Endothelial cell of umbilical vein (primary cell): ENCODE measurements around the gene DDX43. TPM values are rescaled to one million over a fixed set of nuclear protein-coding genes. Genes with fewer than 3 reads are reported as not detected.

Experiments used
- BruUV-seq: library from RNA; stranded (reverse); fragments of 400-500 nt; replicated peaks from 2 replicates; lab custom pipeline; 2021; lab: Mats Ljungman, UMichigan
- CTCF ChIA-PET: fragments of 300-600, 350-600 bp; sonication (Branson Sonifier 250); formaldehyde crosslinking; loops from one replicate; lab custom pipeline; 2021; ENCODE audit warnings: antibody characterized with exemption, inconsistent platforms; lab: Charles Lee
- POLR2A ChIA-PET: fragments of 300-600, 350-600 bp; sonication (Branson Sonifier 250); formaldehyde crosslinking; loops from one replicate; lab custom pipeline; 2021; ENCODE audit warnings: antibody characterized with exemption, inconsistent platforms; lab: Charles Lee
- DNase-seq: peaks from one replicate; pipeline ENCODE4 v3.0.0-alpha.2; 2011; ENCODE audit warnings: low read depth, low spot score
- FAIRE-seq: peaks from 2 replicates; lab custom pipeline; 2011; peaks lifted over from hg19 to GRCh38; lab: Jason Lieb, UNC
- H2AFZ ChIP-seq: 2 replicates; pipeline ENCODE4 v1.6.0; 2012; ENCODE audit warnings: low read depth, low read length, control low read depth, inconsistent platforms
- H3K27ac ChIP-seq: 2 replicates; pipeline ENCODE4 v1.5.1; 2011; ENCODE audit warnings: low read depth, mild to moderate bottlenecking, control low read depth, low read length, moderate library complexity; ENCODE audit not compliant: insufficient read depth
- H3K27me3 ChIP-seq, 2 experiments: 2 replicates each; pipeline versions ENCODE4 v1.6.0 to v1.6.1; 2011; ENCODE audit warnings: low read length in 2 of 2, mixed read lengths in 1 of 2; ENCODE audit not compliant: control insufficient read depth in 2 of 2, insufficient read depth in 2 of 2
- H3K36me3 ChIP-seq, 2 experiments: 2 replicates in 1 of 2; 3 replicates in 1 of 2; pipeline ENCODE4 v1.5.1; 2011; ENCODE audit warnings: low read length in 2 of 2, mild to moderate bottlenecking in 1 of 2, moderate library complexity in 1 of 2; ENCODE audit not compliant: control insufficient read depth in 2 of 2, insufficient read depth in 2 of 2; ENCODE audit errors: extremely low read depth in 1 of 2
- H3K4me1 ChIP-seq: 3 replicates; pipeline ENCODE4 v1.5.1; 2011; ENCODE audit warnings: mild to moderate bottlenecking, low read length; ENCODE audit not compliant: control insufficient read depth, insufficient read depth; ENCODE audit errors: extremely low read depth
- H3K4me2 ChIP-seq: 2 replicates; pipeline ENCODE4 v1.6.1; 2011; ENCODE audit warnings: low read length, control low read depth, mixed read lengths; ENCODE audit not compliant: insufficient read depth
- H3K4me3 ChIP-seq, 3 experiments: fragments of 200-600 bp in 1 of 3; sonication (generic), shearing (Covaris generic) in 1 of 3; replicated peaks in 1 of 3; 2 replicates each; pipeline ENCODE4 v1.5.1; 2011 to 2016; ENCODE audit warnings: control low read depth in 3 of 3, low read length in 3 of 3, mild to moderate bottlenecking in 2 of 3, inconsistent platforms in 1 of 3, low read depth in 1 of 3, moderate library complexity in 1 of 3; ENCODE audit not compliant: insufficient read depth in 1 of 3
- H3K79me2 ChIP-seq: 2 replicates; pipeline ENCODE4 v1.6.0; 2012; ENCODE audit warnings: low read length, inconsistent platforms; ENCODE audit not compliant: control insufficient read depth, insufficient read depth
- H3K9ac ChIP-seq: replicated peaks from 2 replicates; pipeline ENCODE3; 2011; ENCODE audit warnings: low read length, control low read depth; ENCODE audit not compliant: insufficient read depth; ENCODE audit errors: extremely low read depth
- H3K9me1 ChIP-seq: replicated peaks from 3 replicates; pipeline ENCODE4 v1.6.0; 2011; ENCODE audit warnings: mild to moderate bottlenecking, low read length; ENCODE audit not compliant: control insufficient read depth, insufficient read depth; ENCODE audit errors: extremely low read depth
- H3K9me3 ChIP-seq: replicated peaks from 2 replicates; pipeline ENCODE4 v1.5.1; 2012; ENCODE audit warnings: low read length, inconsistent platforms; ENCODE audit not compliant: control insufficient read depth, insufficient read depth
- H4K20me1 ChIP-seq: replicated peaks from 2 replicates; pipeline ENCODE3; 2011; ENCODE audit warnings: mild to moderate bottlenecking, low read length; ENCODE audit not compliant: control insufficient read depth, insufficient read depth; ENCODE audit errors: extremely low read depth
- CTCF ChIP-seq, 2 donors: IDR thresholded peaks; 1 replicate in 1 of 2; 2 replicates in 1 of 2; pipeline ENCODE4 v1.5.1; 2011; ENCODE audit warnings: low read length in 2 of 2, mild to moderate bottlenecking in 2 of 2, moderate library complexity in 2 of 2, control low read depth in 1 of 2, inconsistent platforms in 1 of 2, low read depth in 1 of 2; ENCODE audit not compliant: insufficient read depth in 1 of 2; ENCODE audit errors: extremely low read depth in 1 of 2
- EZH2 ChIP-seq: IDR thresholded peaks from 2 replicates; pipeline ENCODE4 v1.6.1; 2012; ENCODE audit warnings: borderline replicate concordance, low read depth, mild to moderate bottlenecking, moderate library complexity, low read length, inconsistent platforms; ENCODE audit not compliant: severe bottlenecking
- GATA2 ChIP-seq: IDR thresholded peaks from 2 replicates; pipeline ENCODE4 v1.7.0; 2011; ENCODE audit warnings: low read depth, mild to moderate bottlenecking, moderate library complexity, mixed read lengths, low read length; ENCODE audit not compliant: insufficient read length, insufficient read depth
- JUN ChIP-seq: IDR thresholded peaks from 2 replicates; pipeline ENCODE4 v1.6.1; 2011; ENCODE audit warnings: borderline replicate concordance, low read depth; ENCODE audit not compliant: insufficient read length, insufficient read depth
- MAX ChIP-seq: IDR thresholded peaks from 2 replicates; pipeline ENCODE4 v1.6.1; 2011; ENCODE audit not compliant: insufficient read depth, insufficient read length
- MYC ChIP-seq: IDR thresholded peaks from one replicate; pipeline ENCODE4 v1.6.1; 2011; ENCODE audit warnings: mild to moderate bottlenecking, low read depth, low read length
- POLR2A ChIP-seq: IDR thresholded peaks from 2 replicates; pipeline ENCODE4 v1.6.1; 2012; ENCODE audit warnings: low read depth, mild to moderate bottlenecking, control low read depth, low read length
- POLR2AphosphoS5 ChIP-seq: IDR thresholded peaks from 2 replicates; pipeline ENCODE4 v1.6.1; 2012; ENCODE audit warnings: low read depth, mild to moderate bottlenecking, control low read depth, low read length, moderate library complexity; ENCODE audit not compliant: insufficient read depth
- dilution Hi-C: fragments of 300-500 bp; cut with MboI; formaldehyde crosslinking; loops from one replicate; pipeline ENCODE4 v1.15.0; 2019; ENCODE audit warnings: low sequenced_read_pairs; ENCODE audit not compliant: extremely low pct_ligation_motif_present
- intact Hi-C: fragments of 100-400 bp; cut with micrococcal nuclease; formaldehyde crosslinking; loops from one replicate; pipeline ENCODE4 v1.10.0; 2022
- polyA plus RNA-seq, 4 experiments: library from polyadenylated mRNA; depleted of rRNA in 3 of 4; stranded (reverse) in 3 of 4; unstranded in 1 of 4; fragments of >200 nt; gene quantifications; 2 replicates each; pipeline versions ENCODE4 v1.2.1 to v1.2.3, GENCODE V29; 2011 to 2012; ENCODE audit warnings: missing spikeins in 1 of 4
- total RNA-seq: library from RNA; stranded (reverse); gene quantifications from 2 replicates; pipeline ENCODE4 v1.2.3, GENCODE V29; 2021

The DDX43 gene
- total and polyA plus RNA-seq, 2 donors (not counting 3 experiments of a cell fraction or from before 2014, with no cell fraction given), result 0.95 to 1.2 TPM

GRCh38 chr6:73364549-73364948 lies 30.1 kb upstream of the DDX43 start:
- Histone ChIP-seq H3K27me3 (no peaks in the 10 kb centered on the region), H3K4me1 (no peaks in the 10 kb centered on the region), H4K20me1 (no peaks in the 10 kb centered on the region), H3K36me3 (no peaks in the 10 kb centered on the region), H3K9me1 (no peaks in the 10 kb centered on the region), H2AFZ (no peak overlapping the region), H3K79me2 (no peaks in the 10 kb centered on the region), H3K4me3 (no peak overlapping the region), H3K9me3 (no peaks in the 10 kb centered on the region), H3K27ac (no peak overlapping the region), H3K9ac (no peak overlapping the region), H3K4me2 (no peak overlapping the region)
- no peak for TF ChIP-seq JUN
- TF ChIP-seq POLR2AphosphoS5, result no peak
- no peak for TF ChIP-seq GATA2
- no peak for TF ChIP-seq EZH2
- no peak for TF ChIP-seq MAX
- no peak for TF ChIP-seq POLR2A
- TF ChIP-seq MYC, result no peak
- TF ChIP-seq CTCF (IDR thresholded peaks at IDR 0.05; ENCODE audit: extremely low read depth in 1 of 2, insufficient read depth in 1 of 2, low read depth in 1 of 2, low read length in 2 of 2), result no peak
- dilution Hi-C loops, result no loop called here
- POLR2A ChIA-PET, result no interaction called here
- CTCF ChIA-PET, result interaction anchor here (1.2 kb wide), 2 partner anchors 12 to 24 kb away, joined by 3 read pairs; no protein-coding TSS in a partner anchor
- no peak for DNase-seq
- no TSS peak for BruUV-seq
- FAIRE-seq, result no peak
- intact Hi-C loops, result no loop called here
